K562 treated with DMSO at 1 percent for 48 hours (cell line): ENCODE data around the gene PATZ1. TPM values are rescaled to one million over a fixed set of nuclear protein-coding genes. Genes with fewer than 3 reads are reported as not detected.

Source experiments
- total RNA-seq: library from RNA; unstranded; fragments of 300-600 nt; gene quantifications from 2 replicates; pipeline ENCODE4 v1.2.3, GENCODE V29; 2022; ENCODE audit warnings: low replicate concordance; ENCODE audit errors: extremely low read depth

The PATZ1 gene
- total RNA-seq, result not detected in 2 replicates

DNA sequence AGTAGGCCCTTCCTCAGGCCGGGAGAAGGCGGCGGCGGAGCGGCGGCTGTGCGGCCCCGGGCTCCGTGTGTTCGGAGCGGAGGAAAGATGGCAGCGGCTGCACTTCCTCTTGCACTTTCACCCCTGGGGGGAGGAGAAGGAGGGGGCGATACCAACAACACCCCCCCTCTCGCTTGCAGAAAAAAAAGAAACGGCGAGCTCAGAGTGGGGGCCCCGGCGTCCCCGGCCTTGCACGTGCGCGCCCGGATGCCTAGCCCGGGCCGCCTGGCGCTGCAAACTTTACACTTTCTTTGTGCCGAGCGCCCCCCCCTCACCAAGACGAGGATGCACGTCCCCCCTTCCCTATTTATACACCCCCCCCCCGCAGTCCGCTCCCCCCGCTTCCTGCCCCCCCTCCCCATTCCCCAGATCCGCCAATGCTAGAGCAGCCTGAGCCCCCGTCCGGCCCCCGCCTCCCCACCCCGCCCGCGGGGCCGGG lies at the start of gene PATZ1:
PATZ1 (minus strand) TSS at position 92 of the 478 bp plus-strand sequence. CDS start 744 bp downstream, outside the sequence.

GRCh38 chr22:31292236-31292989 lies 53.7 kb downstream of the PATZ1 start, which contains the start of gene PIK3IP1:
TSS of gene PIK3IP1 (minus strand) at chr22:31292488. CDS start at chr22:31292344, 144 bp downstream.

Other genes with a start within 250 kb of the PATZ1 start
- not detected in 2 replicates for gene SELENOM, start 238.8 kb downstream of the PATZ1 start, total RNA-seq
- not detected in 2 replicates for gene INPP5J, start 223.4 kb downstream of the PATZ1 start, total RNA-seq
- gene PLA2G3, start 205.8 kb downstream of the PATZ1 start, total RNA-seq, result not detected in 2 replicates
- gene RNF185, start 186.2 kb downstream of the PATZ1 start, total RNA-seq, result not detected in 2 replicates
- gene LIMK2, start 134.0 kb downstream of the PATZ1 start, total RNA-seq, result not detected in 2 replicates
- gene PIK3IP1, start 53.9 kb downstream of the PATZ1 start, total RNA-seq, result not detected in 2 replicates
- gene DRG1, start 53.3 kb upstream of the PATZ1 start, total RNA-seq, result not detected in 2 replicates
- not detected in 2 replicates for gene EIF4ENIF1, start 143.5 kb upstream of the PATZ1 start, total RNA-seq
- gene SFI1, start 150.2 kb upstream of the PATZ1 start, total RNA-seq, result not detected in 2 replicates